Measurements from ENCODE around the gene DRAXIN.

GRCh38 chr1:11671544-11672286 lies 19.8 kb upstream of the DRAXIN start:
- TF ChIP-seq POLR2A (IDR thresholded peaks at IDR 0.05): no peak
- TF ChIP-seq CTCF (IDR thresholded peaks at IDR 0.05 in 4 of 5, conservative IDR thresholded peaks at IDR 0.05 in 1 of 5): no peak
